ENCODE measurements around the gene EPB41L2. TPM values are rescaled to one million over a fixed set of nuclear protein-coding genes. Genes with fewer than 3 reads are reported as not detected.

The EPB41L2 gene
- total RNA-seq, 1 donor from 2014 or later: 61.8 TPM

DNA sequence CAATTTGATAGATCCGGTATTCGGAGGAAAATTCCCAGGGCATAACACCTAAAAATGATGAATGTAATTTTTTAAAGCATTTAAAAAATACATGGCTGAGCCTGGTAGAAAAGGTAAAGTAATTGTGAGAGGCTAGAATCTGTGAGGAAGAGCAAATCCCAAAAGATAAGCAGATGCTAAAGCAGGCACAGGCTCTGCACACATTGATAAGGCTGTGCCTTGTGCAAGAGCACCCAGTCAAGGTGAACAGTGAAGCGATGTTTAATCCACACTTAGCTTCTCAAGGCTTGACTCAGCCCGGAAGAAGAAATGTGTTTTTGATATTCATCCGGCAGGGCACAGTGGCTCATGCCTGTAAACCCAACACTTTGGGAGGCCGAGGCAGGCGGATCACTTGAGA lies 5.1 kb upstream of the EPB41L2 start:
- H3K4me1 ChIP-seq: no peaks in the 10 kb centered on the region
- H3K4me2 ChIP-seq: no peak overlapping the region
- Mint-ChIP-seq H3K4me3 (no peak overlapping the region), H3K9me3 (no peaks in the 10 kb centered on the region), H3K36me3 (no peaks in the 10 kb centered on the region), H3K27me3 (ENCODE audit: insufficient read depth, low read depth) (no peaks in the 10 kb centered on the region), H3K27ac (no peak overlapping the region), H3K4me1 (peaks cover 10% of the 10 kb centered on the region)
- H3K27ac ChIP-seq: no peak overlapping the region
- H4K20me1 ChIP-seq (ENCODE audit: low read depth): no peaks in the 10 kb centered on the region
- H3K4me3 ChIP-seq: no peak overlapping the region
- peaks cover 10% of the 10 kb centered on the region for H3K27me3 ChIP-seq
- H3K9me3 ChIP-seq (ENCODE audit: low read depth): no peaks in the 10 kb centered on the region
- H3K79me2 ChIP-seq (ENCODE audit: low read depth): no peaks in the 10 kb centered on the region
- no peaks in the 10 kb centered on the region for H3K36me3 ChIP-seq
- peaks cover 5% of the 10 kb centered on the region for H3F3A ChIP-seq (ENCODE audit: low read depth)
- H3K9ac ChIP-seq: no peak overlapping the region
- TF ChIP-seq CTCF (IDR thresholded peaks at IDR 0.05) (no peak), EZH2phosphoT487 (IDR thresholded peaks at IDR 0.05) (no peak), EZH2 (IDR thresholded peaks at IDR 0.05) (no peak)
- DNase-seq (ENCODE audit: low spot score): no peak
- H2AFZ ChIP-seq (replicated peaks): no peak overlapping the region

GRCh38 chr6:131067521-131067920 lies 4.5 kb upstream of the EPB41L2 start:
- peaks cover 10% of the 10 kb centered on the region for H3K27me3 ChIP-seq
- no peak overlapping the region for H2AFZ ChIP-seq (replicated peaks)
- H4K20me1 ChIP-seq (ENCODE audit: low read depth): no peaks in the 10 kb centered on the region
- DNase-seq (ENCODE audit: low spot score): no peak
- H3F3A ChIP-seq (ENCODE audit: low read depth): peaks cover 10% of the 10 kb centered on the region
- no peak overlapping the region for H3K4me3 ChIP-seq
- no peak overlapping the region for H3K9ac ChIP-seq
- H3K9me3 ChIP-seq (ENCODE audit: low read depth): no peaks in the 10 kb centered on the region
- Mint-ChIP-seq H3K36me3 (no peaks in the 10 kb centered on the region), H3K9me3 (no peaks in the 10 kb centered on the region), H3K27me3 (ENCODE audit: insufficient read depth, low read depth) (no peaks in the 10 kb centered on the region), H3K4me3 (no peak overlapping the region), H3K4me1 (peaks cover 10% of the 10 kb centered on the region), H3K27ac (peak overlapping the region; percentile 58)
- no peaks in the 10 kb centered on the region for H3K79me2 ChIP-seq (ENCODE audit: low read depth)
- no peak for TF ChIP-seq EZH2 (IDR thresholded peaks at IDR 0.05)
- no peak for TF ChIP-seq CTCF (IDR thresholded peaks at IDR 0.05)
- TF ChIP-seq EZH2phosphoT487 (IDR thresholded peaks at IDR 0.05): no peak
- H3K27ac ChIP-seq: no peak overlapping the region
- H3K36me3 ChIP-seq: no peaks in the 10 kb centered on the region
- no peaks in the 10 kb centered on the region for H3K4me1 ChIP-seq
- H3K4me2 ChIP-seq: no peak overlapping the region

GRCh38 chr6:131065824-131066171 lies 2.8 kb upstream of the EPB41L2 start:
- no peaks in the 10 kb centered on the region for H3K27me3 Mint-ChIP-seq (ENCODE audit: insufficient read depth, low read depth)
- H3K27ac ChIP-seq: no peak overlapping the region
- H2AFZ ChIP-seq (replicated peaks): no peak overlapping the region

More at GRCh38 chr6:131065824-131066171, 2.8 kb upstream of the EPB41L2 start:
- DNase-seq (ENCODE audit: low spot score): no peak
- Mint-ChIP-seq H3K4me3 (no peak overlapping the region), H3K9me3 (no peaks in the 10 kb centered on the region), H3K4me1 (peaks cover 22% of the 10 kb centered on the region), H3K36me3 (no peaks in the 10 kb centered on the region), H3K27ac (no peak overlapping the region)
- peaks cover 16% of the 10 kb centered on the region for H3K27me3 ChIP-seq
- H3F3A ChIP-seq (ENCODE audit: low read depth): peaks cover 21% of the 10 kb centered on the region
- H3K9ac ChIP-seq: no peak overlapping the region
- H3K4me2 ChIP-seq: no peak overlapping the region
- no peaks in the 10 kb centered on the region for H3K36me3 ChIP-seq
- H3K4me1 ChIP-seq: peaks cover 11% of the 10 kb centered on the region
- TF ChIP-seq EZH2phosphoT487 (IDR thresholded peaks at IDR 0.05) (no peak), CTCF (IDR thresholded peaks at IDR 0.05) (no peak), EZH2 (IDR thresholded peaks at IDR 0.05) (no peak)
- peaks cover 8% of the 10 kb centered on the region for H4K20me1 ChIP-seq (ENCODE audit: low read depth)
- peaks cover 15% of the 10 kb centered on the region for H3K79me2 ChIP-seq (ENCODE audit: low read depth)
- H3K4me3 ChIP-seq: no peak overlapping the region
- no peaks in the 10 kb centered on the region for H3K9me3 ChIP-seq (ENCODE audit: low read depth)
